HG02588 (cell line): Measurements from ENCODE around the gene TTN.
A peak's percentile ranks its signal among the peaks of the same experiment; 100 is the strongest.

Experiments
- ATAC-seq: cut with Tn5 transposase; IDR thresholded peaks from one replicate; pipeline ENCODE4 v1.9.1; 2021; ENCODE audit warnings: mild to moderate bottlenecking, moderate library complexity; ENCODE audit not compliant: unreplicated experiment

TTN gene

DNA sequence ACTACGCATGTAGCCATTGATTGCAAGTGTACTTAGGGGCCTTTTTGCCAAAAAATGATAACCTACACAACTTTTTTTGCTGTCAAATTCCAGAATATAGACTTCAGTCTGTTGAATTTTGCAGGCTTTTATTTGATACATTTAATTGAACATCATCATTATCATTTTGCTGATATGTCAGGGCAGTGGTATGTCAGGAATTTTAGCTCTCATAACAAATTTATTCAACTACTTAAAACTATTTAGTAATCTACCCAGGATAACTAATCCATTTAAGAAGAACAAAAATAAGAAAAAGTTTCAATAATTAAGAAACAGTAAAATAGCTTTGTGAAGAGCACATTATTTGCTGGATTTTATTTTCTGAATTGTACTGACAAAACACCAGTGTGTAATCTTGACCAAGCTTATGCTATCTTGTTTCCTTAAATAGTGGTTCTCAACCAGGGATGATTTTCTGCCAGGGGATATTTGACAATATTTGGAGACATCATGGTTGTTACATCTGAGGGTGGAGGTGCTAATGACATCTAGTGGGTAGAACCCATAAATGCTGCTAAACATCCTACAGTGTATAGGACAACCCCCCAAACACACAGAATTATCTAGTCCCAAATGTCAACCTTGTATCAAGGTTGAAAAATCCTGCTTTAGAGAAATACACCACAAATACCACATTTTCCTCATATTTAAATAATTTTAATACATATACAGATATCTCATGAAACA lies 12.1 kb upstream of the TTN start:
- ATAC-seq, result no peak

DNA sequence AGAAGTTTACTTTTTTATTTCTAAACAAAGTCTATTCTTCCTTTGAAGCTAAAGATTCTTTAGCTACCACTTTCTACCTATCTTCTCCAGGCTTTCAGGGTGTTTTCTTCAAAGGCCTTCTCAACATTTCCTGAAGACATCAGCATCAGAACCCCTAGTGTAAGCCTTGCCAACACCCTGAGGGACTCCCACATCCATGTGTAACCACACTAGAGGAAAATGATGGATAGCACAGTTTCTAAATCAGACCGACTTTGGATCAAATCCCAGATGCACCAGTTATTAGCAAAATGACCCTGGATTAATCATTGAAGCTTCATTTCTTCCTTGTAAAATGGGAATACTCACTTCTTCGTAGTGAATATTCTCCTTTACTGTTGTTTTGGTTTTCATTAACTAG lies 4.7 kb upstream of the TTN start:
- no peak for ATAC-seq

DNA sequence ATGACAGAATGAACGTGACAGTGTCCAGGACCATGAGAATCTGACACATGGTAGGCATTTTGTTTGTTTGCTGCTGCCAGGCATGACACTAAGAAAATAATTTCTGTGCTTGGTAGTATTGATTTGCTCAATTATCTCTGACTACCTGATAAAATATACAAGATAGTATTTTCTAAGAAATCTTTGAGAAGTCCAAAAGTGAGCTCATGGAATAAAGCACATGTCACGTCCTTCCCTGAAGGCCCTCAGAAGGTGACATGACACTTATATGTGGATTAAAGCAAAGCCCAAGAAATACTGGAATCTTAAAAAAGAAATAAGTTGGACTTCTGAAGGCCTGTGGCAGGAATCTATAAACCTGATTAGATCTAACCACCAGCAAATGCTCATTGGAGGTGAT lies 3.8 kb upstream of the TTN start:
- ATAC-seq, result no peak

DNA sequence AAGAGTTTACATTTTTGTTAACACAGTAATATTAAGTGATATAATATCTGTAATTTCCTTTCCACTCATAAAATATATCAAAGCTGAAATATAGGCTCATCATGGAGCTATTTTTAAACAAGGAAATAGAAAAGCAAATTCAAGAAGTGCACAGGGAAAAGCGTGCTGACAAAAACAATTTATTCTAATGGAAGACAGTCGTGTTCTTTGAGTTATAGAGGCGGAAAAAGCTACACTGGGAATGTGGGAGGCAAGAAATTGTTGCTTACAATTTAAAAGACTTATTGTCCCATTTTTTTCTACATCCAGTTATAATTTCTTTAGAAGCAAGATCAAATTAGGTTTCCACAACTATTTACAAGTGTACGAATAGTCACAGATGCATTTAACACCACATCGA lies 3.2 kb upstream of the TTN start:
- ATAC-seq, result no peak

DNA sequence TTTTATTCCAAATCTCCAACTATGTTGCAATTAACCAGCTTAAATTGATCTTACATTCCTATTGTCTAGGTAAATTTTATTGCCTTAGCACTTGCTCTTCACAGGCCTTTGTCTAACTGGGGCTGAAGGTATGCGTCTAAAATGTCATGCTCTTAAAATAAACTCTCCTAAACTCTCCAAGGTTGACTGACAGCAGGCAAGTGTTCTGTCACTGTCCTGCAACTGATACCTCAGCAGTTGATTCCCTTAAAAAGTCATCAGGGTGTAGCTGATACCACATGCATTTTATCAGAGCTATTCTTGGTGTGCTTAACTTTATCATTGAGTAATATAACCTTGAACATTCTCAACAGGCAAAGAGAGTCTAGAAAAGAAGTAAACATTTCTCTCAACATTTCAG lies 680 bp downstream of the TTN start:
- no peak for ATAC-seq

DNA sequence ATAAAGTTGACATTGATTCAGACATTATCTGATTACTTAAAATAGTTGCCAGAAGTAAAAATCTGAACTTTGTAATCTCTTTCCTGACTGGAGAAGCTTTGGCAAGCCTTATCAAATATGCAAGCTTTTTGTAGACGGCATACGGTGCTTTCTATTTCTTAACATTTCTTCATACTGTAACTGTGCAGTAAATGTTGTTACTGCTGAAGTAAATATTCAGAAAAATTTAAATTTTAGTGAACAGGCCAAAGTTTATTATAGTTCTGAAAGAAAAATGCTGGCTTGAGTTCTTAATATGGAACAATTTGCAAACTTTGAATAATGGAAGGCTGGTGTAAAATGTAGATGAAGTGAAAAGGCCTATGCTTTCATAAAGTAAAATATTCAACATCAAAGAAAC lies 1.8 kb downstream of the TTN start:
- ATAC-seq, result no peak

DNA sequence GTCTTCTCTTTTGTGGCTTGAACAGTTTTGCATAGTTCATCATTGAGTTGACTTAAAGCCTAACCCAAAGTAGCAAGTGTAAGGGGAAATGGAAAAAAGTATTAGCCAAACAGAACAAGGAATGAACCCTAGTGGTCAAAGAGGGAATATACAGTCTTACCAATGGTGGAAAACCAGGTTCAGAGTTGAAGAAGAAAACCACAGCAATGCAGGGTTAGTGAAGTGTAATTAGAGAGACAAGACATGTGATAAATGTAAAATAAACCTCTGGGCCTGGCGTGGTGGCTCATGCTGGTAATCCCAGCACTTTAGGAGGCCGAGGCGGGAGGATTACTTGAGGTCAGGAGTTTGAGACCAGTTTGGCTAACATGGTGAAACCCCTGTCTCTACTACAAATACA lies 2.4 kb downstream of the TTN start:
- peak; percentile 71 for ATAC-seq

DNA sequence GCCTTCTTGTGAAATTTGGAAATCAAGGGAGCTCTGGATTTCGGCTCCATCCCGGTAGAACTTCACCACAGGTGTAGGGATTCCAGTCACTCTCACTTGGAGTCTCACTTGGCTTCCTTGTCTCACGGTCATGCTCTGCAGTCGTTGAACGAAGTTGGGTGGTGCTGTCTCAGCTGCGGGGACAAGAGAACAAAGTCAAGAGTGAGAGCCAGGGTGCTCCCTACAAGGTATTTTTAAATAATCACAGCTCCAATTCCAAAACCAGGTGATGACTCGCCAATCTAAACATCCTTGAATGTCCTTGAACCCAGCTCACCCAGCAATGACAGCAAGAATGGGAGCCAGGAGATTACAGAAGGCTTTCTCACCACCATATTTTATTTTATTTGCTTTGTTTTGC lies 6.7 kb downstream of the TTN start:
- no peak for ATAC-seq

DNA sequence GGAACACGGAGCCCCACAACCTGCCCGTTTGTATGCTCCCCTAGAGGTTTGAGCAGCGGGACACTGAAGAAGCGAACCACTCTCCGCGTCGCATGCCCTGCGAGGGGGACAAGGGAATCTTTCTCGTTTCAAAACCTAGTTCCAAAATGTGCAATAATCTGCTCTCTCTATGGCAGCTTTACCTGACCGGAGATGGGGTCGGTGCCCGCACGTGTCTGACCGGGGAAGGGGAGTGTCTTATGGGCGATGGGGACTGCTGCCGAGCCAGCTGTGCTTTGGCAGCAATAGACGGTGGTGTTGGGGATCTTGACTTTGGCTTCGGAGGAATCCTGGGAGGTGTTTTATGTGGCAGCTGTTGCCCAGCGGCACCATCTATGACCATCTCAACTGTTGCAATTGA lies 7.9 kb downstream of the TTN start:
- no peak for ATAC-seq

DNA sequence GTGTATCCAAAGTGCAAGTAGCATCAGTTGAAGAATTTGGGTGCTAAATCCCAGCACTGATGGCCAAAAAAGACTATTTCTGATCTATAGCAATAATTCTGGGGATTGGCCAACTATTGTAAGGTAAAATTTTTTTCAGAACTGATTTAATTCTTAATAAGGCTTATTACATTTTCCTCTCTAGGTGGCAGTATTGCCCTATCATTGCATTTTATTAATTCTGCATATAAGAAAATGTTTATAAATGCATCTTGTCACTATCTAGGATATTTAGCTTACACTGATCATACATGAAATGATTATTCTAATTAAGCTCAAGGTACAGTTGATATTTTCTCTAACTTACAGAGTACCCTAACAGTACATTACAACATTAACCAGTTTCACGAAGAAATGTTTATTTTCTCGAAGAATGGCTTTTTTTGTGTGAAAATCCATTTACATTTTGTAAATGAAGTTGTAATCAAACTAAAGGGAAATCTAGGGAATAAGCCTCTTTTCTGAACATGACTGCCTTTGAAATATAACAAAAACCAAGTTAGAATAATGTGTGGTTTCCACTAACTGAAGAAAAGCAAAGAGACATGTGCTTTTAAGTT lies 11.0 kb downstream of the TTN start:
- no peak for ATAC-seq

DNA sequence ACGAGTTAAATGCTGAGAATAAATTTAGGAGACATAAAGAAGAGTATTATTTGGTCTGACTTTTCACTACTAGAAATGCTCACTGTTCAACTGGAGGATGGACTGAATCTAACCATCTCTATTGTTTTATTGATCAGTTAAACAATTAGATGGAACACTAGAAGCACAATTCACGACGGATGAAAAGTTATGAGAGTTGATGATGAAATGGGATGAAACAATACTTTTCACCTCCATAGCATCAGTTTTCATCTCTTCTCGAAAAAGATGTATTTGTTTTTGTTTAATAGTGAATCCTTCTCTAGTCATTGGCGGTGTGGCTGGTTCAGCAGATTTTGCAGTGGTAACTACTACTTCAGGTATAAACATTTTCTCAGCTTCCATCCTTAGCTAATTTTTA lies 19.3 kb downstream of the TTN start:
- ATAC-seq, result no peak

DNA sequence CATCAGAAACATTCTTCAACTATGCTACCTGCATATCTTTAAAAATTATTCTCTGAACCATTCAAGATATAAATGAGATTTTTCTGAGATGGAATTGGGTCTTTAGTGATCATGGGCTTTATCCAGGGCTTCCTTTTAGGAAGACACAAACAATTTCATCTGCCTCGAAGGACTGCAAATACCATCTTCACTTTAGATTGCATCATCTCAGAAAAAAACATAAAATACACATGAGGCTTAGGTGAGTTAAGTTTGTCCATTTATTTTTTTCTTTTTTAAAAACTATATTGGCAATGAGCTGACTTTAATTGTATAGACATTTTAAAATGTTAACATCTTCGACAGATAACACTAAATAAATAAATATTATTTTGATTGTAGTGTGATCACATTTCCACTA lies 20.1 kb downstream of the TTN start:
- ATAC-seq, result no peak

DNA sequence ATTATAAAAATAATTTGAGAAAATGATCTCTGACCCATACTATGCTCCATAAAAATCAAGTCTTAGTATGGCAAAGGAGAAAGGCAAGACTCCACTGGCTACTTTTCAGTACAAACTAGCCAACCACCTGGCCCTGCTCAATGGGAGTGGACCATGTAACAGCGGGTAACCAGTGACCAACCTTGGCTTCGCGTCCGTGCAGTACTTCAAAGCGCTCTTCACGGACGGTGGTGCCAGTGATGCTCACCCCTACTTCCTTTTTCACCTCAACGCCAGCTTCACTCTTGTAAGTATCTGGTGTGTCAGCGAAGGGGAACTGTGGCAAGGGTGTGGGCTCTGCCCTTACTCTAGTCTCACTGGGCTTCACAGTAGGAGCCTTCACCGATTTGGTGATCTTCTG lies 23.3 kb downstream of the TTN start:
- no peak for ATAC-seq

DNA sequence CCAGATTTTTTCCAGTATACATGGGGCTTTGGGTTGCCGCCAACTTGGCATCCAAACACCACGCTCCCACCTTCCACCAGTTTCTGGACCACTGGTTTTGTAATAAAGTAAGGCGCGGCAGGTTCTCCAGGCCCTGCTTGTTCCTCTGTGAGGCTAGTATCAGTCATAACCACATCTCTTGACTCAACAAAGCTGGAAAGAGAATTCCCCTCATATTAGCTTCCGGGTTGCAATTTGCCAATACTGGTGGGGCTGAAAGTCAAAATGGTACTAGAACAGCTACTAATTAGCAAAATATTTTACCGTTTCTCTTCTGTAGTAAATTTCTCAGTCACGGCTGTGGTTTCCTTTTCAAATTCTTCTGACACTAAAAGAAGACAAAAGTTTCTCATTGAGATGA lies 25.0 kb downstream of the TTN start:
- no peak for ATAC-seq

DNA sequence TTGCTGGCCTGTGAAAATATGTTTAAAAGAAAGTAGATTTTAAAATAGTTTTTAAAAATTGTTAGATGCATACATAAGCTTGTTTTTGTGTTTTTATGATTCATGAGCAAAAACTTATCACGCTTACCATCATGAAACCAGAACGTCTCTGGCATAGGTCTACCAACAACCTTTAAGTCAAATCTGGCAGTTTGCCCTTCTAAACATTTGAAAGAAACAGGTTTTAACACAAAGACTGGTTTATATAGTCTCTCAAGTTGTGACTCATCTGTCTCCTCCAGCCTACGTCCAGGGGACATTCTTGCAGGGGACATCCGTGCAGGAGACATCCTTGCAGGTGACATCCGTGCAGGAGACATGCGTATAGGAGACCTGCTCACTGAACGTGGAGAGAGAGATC lies 29.6 kb downstream of the TTN start:
- ATAC-seq, result no peak

DNA sequence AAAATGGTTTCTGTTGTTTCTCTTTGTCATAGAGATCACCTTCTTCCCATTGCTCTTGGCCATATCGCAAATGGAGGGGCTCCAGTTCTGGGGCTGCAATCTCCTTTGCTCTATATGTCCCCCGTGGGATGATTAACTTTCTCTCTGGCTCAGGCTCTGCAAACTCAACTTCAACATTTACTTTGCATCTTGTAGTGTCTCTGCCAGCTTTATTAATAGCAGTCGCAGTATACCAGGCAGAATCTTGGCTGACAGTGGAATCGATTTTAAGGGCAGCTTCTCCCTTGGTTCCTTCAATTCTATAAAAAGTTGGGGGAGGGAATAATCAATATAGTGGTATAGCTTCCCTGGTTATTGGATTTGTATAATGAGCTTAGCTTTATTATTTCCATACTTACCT lies 30.5 kb downstream of the TTN start:
- no peak for ATAC-seq

DNA sequence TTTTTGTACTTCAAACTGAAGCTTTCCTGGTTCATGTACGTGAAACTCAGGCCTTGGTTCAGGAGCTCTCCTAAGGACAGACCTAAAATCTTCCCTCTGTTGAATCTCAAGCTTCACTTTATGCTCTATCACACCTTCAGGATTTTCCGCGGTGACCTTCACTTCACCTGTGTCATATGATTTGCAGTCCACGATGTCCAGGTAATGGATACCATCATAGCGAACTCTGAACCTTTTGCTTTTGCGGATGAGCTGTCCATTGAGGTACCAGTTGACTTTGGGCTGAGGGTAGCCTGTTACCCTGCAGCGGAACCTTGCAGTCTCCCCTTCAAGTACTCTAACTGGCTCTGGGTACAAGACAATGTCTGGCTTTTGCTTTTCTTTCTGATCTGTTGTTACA lies 31.2 kb downstream of the TTN start:
- no peak for ATAC-seq

DNA sequence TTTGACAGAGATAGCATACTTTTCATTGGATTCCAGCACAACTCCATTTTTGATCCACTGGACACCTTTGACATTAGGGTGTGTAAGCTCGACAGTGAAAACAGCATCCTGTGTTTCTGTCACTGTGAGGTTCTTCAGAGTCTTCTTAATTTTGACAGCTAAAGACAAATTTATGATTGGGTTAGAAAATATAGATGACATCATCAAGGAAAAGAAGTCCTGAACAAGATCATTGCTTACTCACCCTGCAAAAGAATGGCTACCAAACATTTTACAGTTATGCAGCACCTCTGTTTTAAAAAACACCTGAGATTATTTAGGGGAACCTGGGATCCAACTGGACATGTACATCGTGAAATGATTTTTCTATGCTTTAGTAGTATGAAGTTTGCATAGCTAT lies 36.7 kb downstream of the TTN start:
- ATAC-seq, result no peak

DNA sequence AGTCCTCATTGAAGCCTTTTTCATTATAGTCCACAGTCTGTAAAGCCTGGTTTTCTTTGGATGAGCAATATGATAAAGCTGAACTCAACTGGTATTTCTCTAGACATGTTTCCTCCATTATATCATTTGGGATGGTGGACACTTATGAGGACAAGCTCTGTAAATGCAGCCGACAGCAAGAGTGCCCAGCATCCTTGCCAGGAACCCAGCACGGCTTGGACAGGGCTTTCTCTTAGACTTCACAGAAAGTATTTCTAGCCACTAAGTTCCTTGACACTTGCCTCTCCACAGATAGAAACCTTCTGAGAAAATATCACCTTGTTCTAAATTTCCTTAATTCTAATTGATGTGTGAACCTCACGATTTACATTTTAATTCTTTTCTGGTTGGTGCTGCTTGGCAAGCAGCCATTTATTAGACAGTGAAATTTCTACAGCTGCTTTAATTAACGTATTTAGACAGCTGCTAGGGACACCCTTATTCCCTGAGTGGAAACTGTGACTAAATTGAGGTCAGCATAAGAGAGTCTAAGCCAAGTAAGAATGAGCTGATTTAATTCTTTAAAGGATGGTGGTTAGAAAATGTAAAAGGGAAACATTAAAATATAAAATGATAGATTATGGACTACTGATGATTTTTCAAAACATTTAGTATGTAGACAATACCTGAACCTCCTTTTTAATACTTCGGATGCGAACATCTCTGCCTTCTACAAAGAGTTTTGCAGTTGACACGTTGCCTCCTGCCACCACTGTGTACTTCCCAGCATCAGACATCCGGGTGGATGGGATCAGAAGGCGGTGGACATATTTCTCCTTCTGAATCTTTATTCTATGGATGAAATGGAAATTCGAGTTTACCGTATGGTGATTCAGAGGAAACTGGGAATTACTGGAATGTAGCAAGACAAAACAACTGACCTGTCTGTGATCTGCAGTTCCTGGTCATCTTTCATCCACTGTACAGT lies 39.8 kb downstream of the TTN start:
- no peak for ATAC-seq

DNA sequence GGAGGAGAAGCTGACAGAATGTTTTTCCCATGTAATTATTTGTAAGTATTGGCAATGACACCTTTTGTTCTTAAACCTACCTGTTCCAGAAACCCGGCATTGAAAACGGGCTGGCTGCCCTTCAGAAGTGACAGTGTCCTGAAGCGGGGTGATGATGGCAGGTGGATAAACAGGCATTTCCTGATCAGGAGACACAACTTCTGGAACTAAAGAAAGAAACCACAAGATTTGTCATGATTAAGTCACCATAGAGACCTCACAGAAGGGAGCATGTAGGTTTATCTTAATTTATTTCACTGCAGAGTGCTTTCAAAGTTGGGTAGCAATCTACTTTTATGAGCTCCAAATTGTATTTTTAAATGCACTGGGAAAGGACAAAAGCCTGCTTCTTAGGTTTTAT lies 43.1 kb downstream of the TTN start:
- no peak for ATAC-seq

DNA sequence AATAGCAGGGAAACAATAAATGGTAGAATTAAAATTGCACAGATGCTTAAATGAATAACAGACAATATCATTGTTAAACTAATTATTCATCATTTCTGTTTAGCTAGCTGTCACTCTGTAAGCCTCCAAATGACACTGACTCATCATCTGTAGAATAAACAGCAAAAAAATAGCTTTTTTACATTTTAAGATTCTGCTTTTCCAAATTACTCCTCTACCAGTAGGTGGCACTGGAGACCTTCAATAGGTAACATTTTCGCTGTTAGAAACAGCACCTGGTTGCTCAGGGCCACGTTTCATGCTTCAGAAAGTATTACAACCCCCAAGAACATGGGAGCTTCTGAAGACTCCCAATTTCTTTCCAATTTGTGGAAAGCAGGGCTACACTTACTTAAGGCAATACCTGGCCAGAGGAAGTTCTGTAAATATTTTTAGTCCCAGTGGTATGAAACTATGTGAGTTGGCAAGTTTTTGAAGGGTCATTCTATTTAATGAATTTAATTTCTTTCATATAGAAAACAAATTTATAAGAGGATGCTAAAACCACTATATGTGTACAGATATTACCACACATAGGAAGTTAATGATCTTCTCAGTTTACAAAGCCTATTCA lies 45.4 kb downstream of the TTN start:
- peak; percentile 63 for ATAC-seq

DNA sequence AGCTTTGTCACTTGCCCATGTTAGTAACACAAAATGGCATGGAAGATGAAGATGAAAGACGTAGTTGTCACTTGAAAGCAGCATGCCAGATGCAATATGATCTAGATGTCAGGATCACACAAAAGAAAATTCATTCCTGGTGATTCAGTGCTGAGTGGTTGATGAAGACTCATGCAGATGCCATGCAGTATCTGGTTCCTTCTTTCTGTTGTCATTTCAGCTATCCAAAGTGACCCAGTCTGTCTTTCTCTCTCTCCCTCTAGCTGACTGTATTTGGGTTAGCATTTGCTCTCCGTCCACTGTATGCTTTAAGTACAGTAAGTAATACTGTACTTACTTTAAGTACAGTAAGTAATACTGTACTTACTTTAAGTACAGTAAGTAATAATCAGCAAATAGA lies 50.4 kb downstream of the TTN start:
- no peak for ATAC-seq
